ENCODE measurements around the gene KRT9.
"Not testable (repeated sequence)": the region's sequence is repeated elsewhere in the genome, so short reads cannot be mapped to it uniquely, and the experiment has no call there.

KRT9 gene

GRCh38 chr17:41600318-41600717 lies 28.5 kb upstream of the KRT9 start:
- no peak for DNase-seq

GRCh38 chr17:41599680-41600079 lies 27.8 kb upstream of the KRT9 start:
- DNase-seq = no peak

GRCh38 chr17:41595585-41595984 lies 23.7 kb upstream of the KRT9 start:
- DNase-seq = no peak

- DNase-seq = no peak
These were observed 22.6 kb upstream of the KRT9 start for GRCh38 chr17:41594363-41594915.

GRCh38 chr17:41593306-41593981 lies 21.6 kb upstream of the KRT9 start:
- DNase-seq = no peak

GRCh38 chr17:41592601-41593305 lies 20.9 kb upstream of the KRT9 start:
- no peak for DNase-seq

GRCh38 chr17:41589301-41589700 lies 17.4 kb upstream of the KRT9 start:
- no peak for DNase-seq

GRCh38 chr17:41588126-41588810 lies 16.4 kb upstream of the KRT9 start:
- no peak for DNase-seq

GRCh38 chr17:41586863-41587495 lies 15.1 kb upstream of the KRT9 start, which contains the start of gene KRT14:
KRT14 (minus strand) TSS chr17:41586895; CDS start chr17:41586834, 61 bp downstream.
- no peak for DNase-seq

- no peak for DNase-seq
These were observed 13.6 kb upstream of the KRT9 start for GRCh38 chr17:41585301-41586056.

- not testable (repeated sequence) for DNase-seq
These were observed 12.6 kb upstream of the KRT9 start for GRCh38 chr17:41584331-41584927.

- no peak for DNase-seq
These were observed 11.6 kb upstream of the KRT9 start for GRCh38 chr17:41583137-41584127.

GRCh38 chr17:41582061-41582968 lies 10.5 kb upstream of the KRT9 start:
- not testable (repeated sequence) for DNase-seq

GRCh38 chr17:41581366-41582060 lies 9.7 kb upstream of the KRT9 start:
- no peak for DNase-seq

GRCh38 chr17:41580687-41581365 lies 9.0 kb upstream of the KRT9 start:
- no peak for DNase-seq

- DNase-seq = no peak
These were observed 8.4 kb upstream of the KRT9 start for GRCh38 chr17:41580244-41580575.

- DNase-seq = peak; percentile 10
These were observed 7.8 kb upstream of the KRT9 start for GRCh38 chr17:41579484-41580243.

GRCh38 chr17:41578971-41579370 lies 7.1 kb upstream of the KRT9 start:
- no peak for DNase-seq
